ENCODE data around the gene LY86. TPM values are rescaled to one million over a fixed set of nuclear protein-coding genes. Genes with fewer than 3 reads are reported as not detected.

LY86 gene
- total RNA-seq (2021) (0.16 to 0.21 TPM in 2 of 3 replicates, not detected in the other), Bru-seq, nascent RNA (percentile 1 among the genes with signal in this experiment)
- long read RNA-seq, experiment 1: 0 reads
- long read RNA-seq, experiment 2: 0 reads
- long read RNA-seq, experiment 3: 0 reads

- Mint-ChIP-seq H3K4me3 (no peak within 1 kb of the TSS), H3K9me3 (peaks cover 10% of the 10 kb centered on the region), H3K36me3 (no peaks in the 10 kb centered on the region), H3K27me3 (ENCODE audit: low read depth) (no peaks in the 10 kb centered on the region), H3K4me1 (peaks cover 22% of the 10 kb centered on the region), H3K27ac (no peak within 1 kb of the TSS)
- ATAC-seq (peak; percentile 72), DNase-seq (ENCODE audit: low spot score) (no peak)
- ChIA-PET POLR2A (interaction anchor here (1.1 kb wide), 1 partner anchor 41 kb away, joined by 3 read pairs; no protein-coding TSS in a partner anchor), CTCF (no interaction called here)
- TF ChIP-seq SMAD4 (CRISPR knock-in tag; IDR thresholded peaks at IDR 0.05) (no peak), STAT6 (CRISPR knock-in tag; conservative IDR thresholded peaks at IDR 0.05; ENCODE audit: low read depth) (no peak), HMGA2 (CRISPR knock-in tag; IDR thresholded peaks at IDR 0.05) (no peak), ZBTB43 (CRISPR knock-in tag; IDR thresholded peaks at IDR 0.05) (no peak), SP1 (CRISPR knock-in tag; conservative IDR thresholded peaks at IDR 0.05) (no peak), HMGXB4 (CRISPR knock-in tag; IDR thresholded peaks at IDR 0.05) (no peak), ZNF232 (CRISPR knock-in tag; IDR thresholded peaks at IDR 0.05) (no peak), ERG (CRISPR knock-in tag; IDR thresholded peaks at IDR 0.05) (no peak), PREB (CRISPR knock-in tag; IDR thresholded peaks at IDR 0.05; ENCODE audit: borderline replicate concordance) (no peak), MAX (CRISPR knock-in tag; IDR thresholded peaks at IDR 0.05) (no peak), ESRRA (CRISPR knock-in tag; IDR thresholded peaks at IDR 0.05; ENCODE audit: borderline replicate concordance) (no peak), ZBTB21 (CRISPR knock-in tag; IDR thresholded peaks at IDR 0.05; ENCODE audit: borderline replicate concordance) (no peak), ATF6 (CRISPR knock-in tag; IDR thresholded peaks at IDR 0.05) (no peak), JUN (CRISPR knock-in tag; IDR thresholded peaks at IDR 0.05) (no peak), E2F1 (CRISPR knock-in tag; IDR thresholded peaks at IDR 0.05) (no peak), NFE2L1 (CRISPR knock-in tag; IDR thresholded peaks at IDR 0.05) (no peak), CTCF (IDR thresholded peaks at IDR 0.05) (no peak)
These were observed at the start of gene LY86 for GRCh38 chr6:6588064-6588923. TSS of gene LY86 (plus strand) at chr6:6588720. CDS start at chr6:6588735, 15 bp downstream.

Data from WTC11 (cell line).